ENCODE results near the gene INPP5A.
"Not testable (repeated sequence)": the region's sequence is repeated elsewhere in the genome, so short reads cannot be mapped to it uniquely, and the experiment has no call there.

- TF ChIP-seq ZNF8 (CRISPR knock-in tag; IDR thresholded peaks at IDR 0.05); ARNTL (CRISPR knock-in tag; IDR thresholded peaks at IDR 0.05; ENCODE audit: borderline replicate concordance, low read depth); TOX (CRISPR knock-in tag; IDR thresholded peaks at IDR 0.05; ENCODE audit: borderline replicate concordance); PATZ1 (CRISPR knock-in tag; IDR thresholded peaks at IDR 0.05; ENCODE audit: borderline replicate concordance); ZFP3 (CRISPR knock-in tag; IDR thresholded peaks at IDR 0.05); SNAI2 (CRISPR knock-in tag; IDR thresholded peaks at IDR 0.05); ZNF70 (CRISPR knock-in tag; IDR thresholded peaks at IDR 0.05); CREB5 (CRISPR knock-in tag; IDR thresholded peaks at IDR 0.05; ENCODE audit: low read depth); ZNF565 (CRISPR knock-in tag; conservative IDR thresholded peaks at IDR 0.05; ENCODE audit: low read depth); GLIS3 (CRISPR knock-in tag; IDR thresholded peaks at IDR 0.05); POU6F1 (CRISPR knock-in tag; IDR thresholded peaks at IDR 0.05; ENCODE audit: borderline replicate concordance, low read depth): not testable (repeated sequence)
These were observed 61.5 kb downstream of the INPP5A start for GRCh38 chr10:132599023-132599618.

All from SK-N-SH treated with all-trans-retinoic acid at 6 μM for 48 hours (cell line).